Measurements from ENCODE around the gene IRX3.

The IRX3 gene

DNA sequence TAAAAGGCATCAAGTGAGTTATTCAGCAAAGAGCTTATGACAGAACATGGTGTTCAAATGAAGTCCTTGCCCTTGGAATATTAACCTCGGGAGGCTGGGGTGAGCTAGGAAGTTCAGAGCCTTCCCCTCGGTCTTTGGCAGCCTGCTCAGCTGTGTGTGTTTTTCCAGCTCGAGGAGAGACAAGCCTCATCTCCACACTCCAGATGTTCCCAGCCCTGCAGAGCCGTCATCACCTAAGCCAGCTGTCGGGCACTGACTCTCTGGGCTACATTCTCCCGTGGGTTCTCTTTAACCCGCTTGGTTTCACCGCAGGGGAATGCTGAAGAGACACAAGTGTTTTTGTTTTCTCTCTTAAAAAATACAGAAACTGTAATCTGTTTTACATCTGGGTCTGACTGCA is 47.1 kb downstream of the IRX3 start:
- Mint-ChIP-seq H3K27ac (no peak overlapping the region), H3K36me3 (ENCODE audit: low read depth) (no peaks in the 10 kb centered on the region), H3K4me3 (no peak overlapping the region), H3K27me3 (peaks cover 4% of the 10 kb centered on the region), H3K4me1 (ENCODE audit: low read depth) (no peaks in the 10 kb centered on the region), H3K9me3 (no peaks in the 10 kb centered on the region)

DNA sequence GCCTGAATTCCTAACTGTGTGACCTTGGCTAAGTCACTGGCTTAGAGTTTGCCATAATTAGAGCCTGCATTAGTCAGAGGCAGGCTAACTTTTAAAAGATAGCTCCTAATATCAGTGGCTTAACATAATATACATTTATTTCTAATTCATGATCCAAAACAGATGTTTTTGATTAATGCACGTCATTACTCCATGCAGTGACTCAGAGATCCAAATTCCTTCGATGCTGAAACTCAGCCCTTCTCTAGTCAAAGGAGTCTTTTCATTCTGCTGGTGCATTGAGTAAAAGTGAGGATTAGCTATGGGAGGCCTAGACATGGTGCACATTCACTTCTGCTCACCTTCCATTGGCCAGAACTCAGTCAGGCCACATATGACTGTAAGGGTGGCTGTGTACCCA is 49.8 kb downstream of the IRX3 start:
- Mint-ChIP-seq H3K9me3 (no peaks in the 10 kb centered on the region), H3K27ac (no peak overlapping the region), H3K27me3 (peaks cover 7% of the 10 kb centered on the region), H3K4me3 (no peak overlapping the region), H3K4me1 (ENCODE audit: low read depth) (no peaks in the 10 kb centered on the region), H3K36me3 (ENCODE audit: low read depth) (no peaks in the 10 kb centered on the region)

DNA sequence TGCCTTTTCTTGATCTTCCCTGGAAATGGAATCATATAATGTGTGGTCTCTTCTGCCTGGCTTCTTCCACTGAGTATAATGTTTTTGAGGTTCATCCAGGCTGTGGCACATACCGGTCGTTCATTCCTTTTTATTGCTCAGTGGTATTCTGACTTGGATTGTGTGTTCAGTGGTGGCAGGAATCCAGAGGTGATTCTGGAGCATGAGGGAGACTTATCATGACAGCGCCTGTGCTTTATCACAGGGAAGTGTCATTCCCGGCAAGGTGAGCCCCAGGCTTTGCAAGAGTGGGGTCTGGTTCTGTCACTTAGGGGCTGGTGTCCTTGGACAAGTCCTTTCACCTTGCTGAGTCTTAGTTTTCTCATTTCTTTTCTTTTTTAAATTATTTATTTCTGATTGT is 53.0 kb downstream of the IRX3 start:
- no peaks in the 10 kb centered on the region for H3K9me3 Mint-ChIP-seq
- H3K4me1 Mint-ChIP-seq (ENCODE audit: low read depth): no peaks in the 10 kb centered on the region
- H3K36me3 Mint-ChIP-seq (ENCODE audit: low read depth): no peaks in the 10 kb centered on the region
- peaks cover 13% of the 10 kb centered on the region for H3K27me3 Mint-ChIP-seq
- no peak overlapping the region for H3K27ac Mint-ChIP-seq
- H3K4me3 Mint-ChIP-seq: no peak overlapping the region
